ENCODE results near the gene BRPF3.
A peak's percentile ranks its signal among the peaks of the same experiment; 100 is the strongest.

Gene BRPF3

GRCh38 chr6:36196113-36196879 lies at the start of gene BRPF3:
BRPF3 (plus strand) TSS chr6:36196744; CDS start chr6:36200323, 3,579 bp downstream.
- peak; percentile 77 for DNase-seq

GRCh38 chr6:36147294-36147693 lies 49.2 kb upstream of the BRPF3 start:
- DNase-seq = no peak

GRCh38 chr6:36149476-36149875 lies 47.1 kb upstream of the BRPF3 start:
- no peak for DNase-seq

GRCh38 chr6:36150283-36150682 lies 46.3 kb upstream of the BRPF3 start:
- DNase-seq = no peak

- DNase-seq = no peak
Measured at GRCh38 chr6:36154286-36154685, 42.3 kb upstream of the BRPF3 start.

- no peak for DNase-seq
Measured at GRCh38 chr6:36155662-36156061, 40.9 kb upstream of the BRPF3 start.

GRCh38 chr6:36160147-36160760 lies 36.3 kb upstream of the BRPF3 start:
- DNase-seq = no peak

GRCh38 chr6:36169023-36170007 lies 27.2 kb upstream of the BRPF3 start:
- DNase-seq = no peak

GRCh38 chr6:36170704-36171103 lies 25.8 kb upstream of the BRPF3 start:
- no peak for DNase-seq

- DNase-seq = no peak
Measured at GRCh38 chr6:36171573-36171972, 25.0 kb upstream of the BRPF3 start.

GRCh38 chr6:36177166-36177565 lies 19.4 kb upstream of the BRPF3 start:
- no peak for DNase-seq

GRCh38 chr6:36178544-36178943 lies 18.0 kb upstream of the BRPF3 start:
- DNase-seq = no peak

- DNase-seq = no peak
Measured at GRCh38 chr6:36180126-36180525, 16.4 kb upstream of the BRPF3 start.

GRCh38 chr6:36184311-36184710 lies 12.2 kb upstream of the BRPF3 start:
- no peak for DNase-seq

- no peak for DNase-seq
Measured at GRCh38 chr6:36186199-36186598, 10.3 kb upstream of the BRPF3 start.

GRCh38 chr6:36187446-36187845 lies 9.1 kb upstream of the BRPF3 start:
- DNase-seq = no peak

GRCh38 chr6:36195471-36196112 lies 952 bp upstream of the BRPF3 start:
- DNase-seq = no peak

- DNase-seq = peak; percentile 84
Measured at GRCh38 chr6:36196880-36197548, 470 bp downstream of the BRPF3 start.

GRCh38 chr6:36197739-36198221 lies 1.2 kb downstream of the BRPF3 start:
- DNase-seq = no peak

GRCh38 chr6:36198986-36199385 lies 2.4 kb downstream of the BRPF3 start:
- no peak for DNase-seq

- no peak for DNase-seq
Measured at GRCh38 chr6:36200154-36200891, 3.8 kb downstream of the BRPF3 start.

All from GOT3 (cell line).